ENCODE data around the gene MTF1.

- no peak for TF ChIP-seq POLR2A (IDR thresholded peaks at IDR 0.05; ENCODE audit: borderline replicate concordance, extremely low read depth, insufficient read depth, insufficient read length)
- TF ChIP-seq SIN3A (IDR thresholded peaks at IDR 0.05; ENCODE audit: low read depth), result no peak
- TF ChIP-seq CTCF (IDR thresholded peaks at IDR 0.05 in 2 of 3, conservative IDR thresholded peaks at IDR 0.05 in 1 of 3; ENCODE audit: borderline replicate concordance in 1 of 3, insufficient read depth in 1 of 3, low read depth in 2 of 3, low read length in 2 of 3), result no peak
- TF ChIP-seq EZH2 (IDR thresholded peaks at IDR 0.05), result no peak
- no peak for TF ChIP-seq RAD21 (IDR thresholded peaks at IDR 0.05; ENCODE audit: low read depth)
- TF ChIP-seq ELF1 (IDR thresholded peaks at IDR 0.05; ENCODE audit: borderline replicate concordance, low read depth), result no peak
- TF ChIP-seq YY1 (IDR thresholded peaks at IDR 0.05; ENCODE audit: extremely low read depth, insufficient replicate concordance, low read depth, low read length), result no peak
- no peak for TF ChIP-seq REST (IDR thresholded peaks at IDR 0.05; ENCODE audit: low read depth)
- no peak for TF ChIP-seq CEBPB (IDR thresholded peaks at IDR 0.05; ENCODE audit: low read depth)
- no peak for TF ChIP-seq MAX (IDR thresholded peaks at IDR 0.05)
- TF ChIP-seq POLR2AphosphoS5 (IDR thresholded peaks at IDR 0.05; ENCODE audit: low read depth, low read length), result no peak
- no peak for TF ChIP-seq ZBTB33 (IDR thresholded peaks at IDR 0.05; ENCODE audit: extremely low read depth, insufficient replicate concordance, low read length)
Measured at GRCh38 chr1:37888022-37888700, 28.8 kb upstream of the MTF1 start.
